ENCODE data around the gene MAP3K5.
"Not testable (repeated sequence)": the region's sequence is repeated elsewhere in the genome, so short reads cannot be mapped to it uniquely, and the experiment has no call there.

The MAP3K5 gene

GRCh38 chr6:136717716-136717990, 74.6 kb downstream of the MAP3K5 start:
- DNase-seq: no peak

GRCh38 chr6:136716917-136717715, 75.2 kb downstream of the MAP3K5 start:
- no peak for DNase-seq

- not testable (repeated sequence) for DNase-seq
These were observed 79.6 kb downstream of the MAP3K5 start for GRCh38 chr6:136712642-136713041.

DNA sequence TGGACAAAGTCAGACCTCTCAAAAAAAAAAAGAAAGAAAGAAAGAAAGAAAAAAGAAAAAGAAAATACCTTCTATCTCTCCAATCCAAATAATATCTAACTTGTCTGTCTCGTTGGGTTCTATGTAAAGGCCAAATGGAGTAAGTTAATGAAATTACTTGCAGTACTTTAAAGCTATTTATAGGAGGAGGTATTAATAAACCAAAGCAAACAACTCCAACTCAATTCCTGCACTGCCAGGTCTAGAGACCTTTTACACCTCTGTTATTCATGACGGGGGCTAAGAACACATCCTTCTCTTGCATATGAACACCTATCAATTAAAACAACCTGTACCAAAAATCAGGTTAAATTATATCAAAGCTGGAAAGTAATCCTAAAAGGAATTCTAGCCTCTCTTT, 80.6 kb downstream of the MAP3K5 start:
- DNase-seq: no peak

DNA sequence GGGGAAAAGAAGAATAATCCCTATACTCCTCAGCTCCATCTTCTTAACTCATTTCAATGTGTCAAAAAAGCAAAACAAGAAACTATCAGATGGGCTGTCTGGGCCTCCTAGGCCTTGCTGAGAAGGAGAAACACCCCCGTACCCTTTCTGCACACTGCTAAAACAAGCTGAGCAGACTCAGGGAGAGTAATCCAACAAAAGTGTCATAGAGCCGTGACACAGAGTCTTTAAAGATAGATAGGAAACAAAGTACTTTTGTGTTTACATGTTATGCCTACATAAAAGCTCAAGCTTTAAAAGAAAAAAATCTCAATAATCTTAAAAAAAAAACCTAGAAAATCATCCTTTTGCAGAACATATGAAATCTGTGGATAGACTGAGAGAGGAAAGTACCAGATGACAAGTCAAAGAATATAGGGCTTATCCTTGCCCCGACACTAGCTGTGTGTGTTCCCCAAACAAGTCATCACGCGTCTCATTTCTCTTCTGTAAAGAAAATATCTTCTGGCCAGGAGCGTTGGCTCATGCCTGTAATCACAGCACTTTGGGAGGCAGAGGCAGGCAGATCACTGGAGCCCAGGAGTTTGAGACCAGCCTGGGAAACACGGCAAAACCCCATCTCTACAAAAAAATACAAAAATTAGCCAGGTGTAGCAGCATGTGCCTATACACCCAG, 81.3 kb downstream of the MAP3K5 start:
- DNase-seq: no peak

DNA sequence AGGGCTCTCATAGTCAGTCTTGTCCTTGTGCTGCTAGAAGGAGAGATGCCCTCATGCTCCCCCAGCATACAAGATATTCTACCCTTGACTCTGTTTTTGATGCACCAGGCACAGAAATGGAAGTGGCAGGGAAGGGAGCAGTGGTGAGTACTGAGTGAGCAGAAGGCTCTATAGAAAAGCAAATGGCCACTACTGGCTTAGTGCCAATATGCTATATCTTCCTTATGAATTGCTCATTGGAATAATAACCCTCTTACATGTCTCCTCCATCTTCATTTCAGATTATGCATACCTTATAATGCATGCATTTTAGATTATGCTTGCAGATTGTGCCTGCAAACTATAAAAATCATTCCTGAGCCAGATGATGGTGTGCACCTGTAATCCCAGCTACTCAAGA, 82.8 kb downstream of the MAP3K5 start:
- no peak for DNase-seq

GRCh38 chr6:136706430-136706829, 85.8 kb downstream of the MAP3K5 start:
- no peak for DNase-seq

GRCh38 chr6:136703331-136703865, 88.9 kb downstream of the MAP3K5 start:
- no peak for DNase-seq

DNA sequence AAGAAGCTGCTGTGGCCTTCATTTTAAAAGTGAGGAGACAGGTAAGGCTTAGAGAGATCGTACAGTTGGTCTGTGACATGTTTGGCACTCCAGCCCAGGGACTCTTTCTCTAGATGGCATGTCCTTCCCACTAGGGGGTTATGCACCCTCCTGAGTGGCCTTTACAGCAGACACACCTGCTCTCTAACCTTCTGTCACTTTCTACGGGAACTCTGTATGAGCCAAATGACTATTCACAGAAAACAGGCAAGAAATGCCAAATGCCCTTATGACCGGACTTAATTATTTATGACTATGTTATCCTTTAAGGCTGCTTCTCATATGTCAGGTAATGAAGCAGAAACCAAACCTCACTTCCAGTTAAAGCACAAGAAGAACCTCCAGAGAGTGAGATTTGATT, 91.2 kb downstream of the MAP3K5 start:
- no peak for DNase-seq

DNA sequence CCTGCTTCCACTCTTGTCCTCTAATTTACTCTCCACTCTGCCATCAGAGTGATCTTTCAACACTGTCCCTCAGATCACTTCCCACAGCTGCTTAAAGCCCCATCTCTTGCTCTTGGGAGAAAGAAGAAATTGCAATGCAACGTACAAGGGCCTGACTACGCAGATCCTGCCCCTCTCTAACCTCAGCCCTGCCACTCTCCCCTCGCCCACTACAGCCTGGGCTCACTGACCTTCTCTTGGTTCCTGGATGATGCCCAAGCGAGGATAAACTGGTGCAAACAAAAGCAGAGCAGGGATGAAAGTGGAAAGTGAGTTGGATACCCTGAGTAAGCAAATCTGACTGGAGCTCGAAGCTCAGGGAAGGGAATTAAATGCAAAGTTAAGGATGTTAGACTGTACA, 92.9 kb downstream of the MAP3K5 start:
- no peak for DNase-seq

- no peak for DNase-seq
These were observed 95.4 kb downstream of the MAP3K5 start for GRCh38 chr6:136696783-136697364.

DNA sequence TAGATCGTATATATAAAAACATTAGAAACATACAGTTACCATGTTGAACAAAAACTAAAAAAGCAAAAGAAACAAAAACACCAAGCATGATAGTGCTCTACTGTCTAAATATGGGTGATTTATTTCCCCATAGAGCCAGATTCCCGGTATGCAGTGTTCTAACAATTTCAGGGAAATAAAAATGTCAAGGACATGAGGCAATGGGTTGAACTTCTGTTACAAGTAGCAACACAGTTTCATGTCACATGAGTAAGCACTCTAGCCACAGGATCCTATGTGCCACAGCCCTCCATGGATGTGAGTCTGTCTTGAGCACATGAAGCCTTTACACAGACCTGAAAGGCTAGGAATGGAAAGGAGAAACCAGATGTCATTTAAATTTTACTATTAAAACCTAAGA, 96.0 kb downstream of the MAP3K5 start:
- no peak for DNase-seq

DNA sequence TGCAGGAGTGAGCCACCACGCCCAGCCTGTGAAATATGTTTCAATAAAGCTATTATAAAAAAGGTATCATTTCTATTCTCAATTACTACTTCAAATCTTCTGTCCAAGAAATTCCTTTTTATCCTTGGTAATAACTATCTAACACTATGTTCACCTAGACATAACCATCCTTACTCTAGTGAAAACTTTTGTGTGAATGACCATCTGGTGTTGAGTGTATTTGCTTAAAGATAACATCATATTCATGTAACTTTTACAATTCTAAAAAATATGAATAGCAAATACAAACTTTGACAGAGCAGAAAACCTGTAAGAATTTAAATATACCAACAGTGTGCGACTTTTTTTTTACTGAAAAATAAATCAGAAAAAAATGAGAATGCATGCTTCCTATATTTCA, 96.9 kb downstream of the MAP3K5 start:
- no peak for DNase-seq

GRCh38 chr6:136693090-136693489, 99.2 kb downstream of the MAP3K5 start:
- DNase-seq: no peak

DNA sequence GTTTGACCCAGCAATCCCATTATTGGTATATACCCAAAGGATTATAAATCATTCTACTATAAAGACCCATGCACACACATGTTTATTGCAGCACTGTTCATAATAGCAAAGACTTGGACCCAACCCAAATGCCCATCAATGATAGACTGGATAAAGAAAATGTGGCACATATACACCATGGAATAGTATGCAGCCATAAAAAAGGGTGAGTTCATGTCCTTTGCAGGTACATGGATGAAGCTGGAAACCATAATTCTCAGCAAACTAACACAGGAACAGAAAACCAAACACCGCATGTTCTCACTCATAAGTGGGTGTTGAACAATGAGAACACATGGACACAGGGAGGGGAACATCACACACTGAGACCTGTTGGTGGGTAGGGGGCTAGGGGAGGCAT, 104.4 kb downstream of the MAP3K5 start:
- DNase-seq: not testable (repeated sequence)

DNA sequence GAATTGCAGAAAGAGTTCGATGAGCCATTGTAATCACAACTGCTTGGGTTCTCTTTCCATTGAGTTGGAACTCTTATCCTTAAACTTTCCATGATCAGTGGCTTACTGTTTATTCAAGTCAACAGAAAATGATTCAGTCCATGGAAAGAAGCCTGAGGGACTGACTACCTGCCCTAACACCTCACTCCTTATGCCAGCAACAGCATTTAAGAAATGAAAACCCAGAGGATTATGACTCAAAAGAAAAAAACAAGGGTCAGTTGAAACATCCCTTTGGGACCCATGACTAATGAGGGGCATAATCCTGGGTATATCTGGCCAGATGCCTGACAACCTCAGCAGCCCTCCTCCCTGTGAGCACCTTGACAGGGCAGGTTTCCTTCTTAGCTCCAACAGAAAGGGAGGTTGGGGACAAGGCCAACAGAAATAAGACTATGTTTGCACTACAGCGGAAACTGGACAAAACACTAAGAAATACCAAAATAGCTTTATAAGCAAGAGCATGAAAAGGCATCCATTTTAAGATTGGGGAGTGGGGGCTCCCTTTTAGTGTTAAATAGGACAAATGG, 106.7 kb downstream of the MAP3K5 start:
- no peak for DNase-seq

- no peak for DNase-seq
These were observed 107.8 kb downstream of the MAP3K5 start for GRCh38 chr6:136684466-136684865.

DNA sequence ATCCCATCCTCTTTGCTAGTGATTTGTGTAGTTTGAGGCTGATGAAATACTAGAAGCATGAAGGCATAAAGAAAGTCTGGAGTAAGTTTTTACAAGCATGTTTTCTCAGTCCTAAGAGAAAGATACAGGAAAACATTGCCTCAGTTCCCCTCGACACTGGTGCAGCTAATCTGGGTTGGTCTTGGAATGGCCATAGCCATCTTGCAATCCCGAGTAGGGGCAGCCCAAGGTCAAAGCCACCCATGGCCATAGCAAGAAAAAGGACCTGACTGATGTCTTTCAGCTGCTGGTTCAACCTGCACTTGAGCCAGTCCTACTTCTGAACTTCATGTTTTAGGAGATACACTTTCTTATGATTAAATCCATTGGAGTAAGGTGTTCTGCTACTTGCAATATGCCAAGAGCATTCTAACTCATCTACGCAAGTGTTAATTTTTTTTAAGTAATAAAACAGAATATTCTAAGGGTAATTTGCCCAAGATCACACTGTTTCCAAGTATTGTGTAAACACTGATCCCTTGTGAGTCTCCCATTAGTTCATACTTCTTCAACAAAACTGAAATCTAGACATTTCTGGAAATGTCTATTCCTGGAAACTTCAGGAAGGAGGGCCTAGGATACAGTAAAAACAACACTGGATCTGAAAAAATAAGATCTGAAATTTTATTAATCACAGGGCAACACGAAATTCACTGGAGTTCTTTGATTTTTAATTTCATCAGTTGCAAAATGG, 108.9 kb downstream of the MAP3K5 start:
- DNase-seq: no peak

DNA sequence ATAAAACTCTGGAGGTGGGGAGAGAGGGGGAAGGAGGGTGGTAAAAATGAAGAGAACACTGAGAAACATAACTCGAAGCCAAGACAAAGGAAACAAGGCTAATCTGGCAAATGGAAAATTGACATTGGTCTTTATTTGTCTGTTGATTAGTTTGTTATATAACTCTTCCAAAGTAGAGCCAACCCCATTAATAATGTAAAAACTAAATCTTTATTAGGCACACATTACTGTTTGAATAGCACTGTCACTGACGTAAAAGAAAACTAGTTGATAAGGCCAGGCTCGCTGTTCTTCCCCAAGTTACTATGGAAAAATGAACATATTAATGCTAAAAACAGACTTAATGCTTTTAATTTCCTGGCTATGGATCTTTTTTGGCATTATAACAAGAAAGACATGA, 110.0 kb downstream of the MAP3K5 start:
- no peak for DNase-seq

DNA sequence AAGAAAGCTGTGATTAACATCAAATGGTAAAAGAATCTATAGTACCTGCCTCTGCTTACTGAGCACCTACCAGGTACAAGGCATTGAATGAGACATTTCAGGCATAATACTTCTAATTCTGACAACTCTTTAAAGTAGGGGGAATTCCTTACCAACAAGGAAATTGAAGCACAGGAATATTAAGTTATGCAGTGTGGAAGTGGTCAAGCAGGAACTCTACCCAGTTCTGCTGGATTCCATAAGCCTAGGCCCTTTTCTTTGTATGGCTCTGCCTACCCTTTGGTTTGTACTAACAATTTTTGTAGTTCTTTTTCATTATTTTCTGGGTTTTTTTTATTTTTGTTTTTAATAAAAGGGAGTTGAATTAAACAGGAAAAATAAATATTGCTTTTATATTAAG, 114.5 kb downstream of the MAP3K5 start:
- DNase-seq: no peak

- DNase-seq: no peak
These were observed 114.9 kb downstream of the MAP3K5 start for GRCh38 chr6:136677344-136677743.

DNA sequence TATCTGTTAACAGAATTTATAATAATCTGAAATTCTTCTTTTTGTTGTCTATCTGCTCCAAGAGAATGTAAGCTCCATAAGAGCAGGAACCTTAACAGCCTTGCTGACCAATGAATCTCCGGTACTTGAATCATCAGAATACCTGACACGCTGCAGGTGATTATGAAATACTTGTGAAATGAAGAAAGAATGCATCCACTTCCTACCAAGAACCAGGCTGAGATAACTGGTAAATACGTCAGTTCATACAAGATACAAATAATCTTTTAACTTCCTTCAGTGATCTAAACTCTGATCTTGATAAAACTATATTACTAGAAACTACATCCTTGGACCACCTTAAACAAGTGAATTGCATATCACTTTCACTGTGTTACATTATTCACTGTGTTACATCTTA, 116.2 kb downstream of the MAP3K5 start:
- no peak for DNase-seq

- no peak for DNase-seq
These were observed 118.7 kb downstream of the MAP3K5 start for GRCh38 chr6:136673571-136673970.

Measured in stimulated activated CD8-positive, alpha-beta memory T cell treated with anti-CD3 and anti-CD28 coated beads, Interleukin-4, amount 100 ng/mL, for 48 hours (primary cell).